Vagina (tissue), 2 donors: ENCODE results near the gene UBXN1. TPM values are rescaled to one million over a fixed set of nuclear protein-coding genes. Genes with fewer than 3 reads are reported as not detected.

ENCODE experiments used
- DNase-seq, 2 donors: peaks; one replicate each; pipeline ENCODE4 v3.0.0-alpha.2; 2017; ENCODE audit errors: extremely low spot score in 2 of 2
- H3K27ac ChIP-seq: fragments of 200-600 bp; sonication (generic); one replicate; pipeline ENCODE4 v1.5.1; 2019
- H3K27me3 ChIP-seq: fragments of 200-600 bp; sonication (generic); one replicate; pipeline ENCODE4 v1.5.1; 2019
- H3K36me3 ChIP-seq, 2 donors: fragments of 200-600 bp; sonication (generic); one replicate each; pipeline ENCODE4 v1.5.1; 2017 to 2019
- H3K4me1 ChIP-seq: fragments of 200-600 bp; sonication (generic); one replicate; pipeline ENCODE4 v1.5.1; 2019
- H3K4me3 ChIP-seq, 2 donors: fragments of 200-600 bp; sonication (generic); 1 replicate in 1 of 2; 2 replicates in 1 of 2; pipeline ENCODE4 v1.5.1; 2016 to 2019
- H3K9me3 ChIP-seq: fragments of 200-600 bp; sonication (generic); one replicate; pipeline ENCODE4 v1.5.1; 2019
- POLR2A ChIP-seq, 2 donors: fragments of 450-650 bp; IDR thresholded peaks; one replicate each; pipeline ENCODE4 v1.6.1; 2017; ENCODE audit warnings: antibody characterized with exemption in 2 of 2, mild to moderate bottlenecking in 2 of 2, moderate library complexity in 2 of 2
- POLR2AphosphoS5 ChIP-seq, 2 donors: sonication (generic); formaldehyde crosslinking; IDR thresholded peaks; one replicate each; pipeline ENCODE4 v1.9.0; 2017; ENCODE audit warnings: antibody characterized with exemption in 2 of 2, mild to moderate bottlenecking in 2 of 2, low read depth in 1 of 2; ENCODE audit not compliant: insufficient read depth in 1 of 2
- intact Hi-C: fragments of 100-400 bp; cut with DNase I; formaldehyde crosslinking; loops from one replicate; pipeline ENCODE4 v1.15.1; 2023
- total RNA-seq: library from RNA; depleted of rRNA; stranded (reverse); fragments of >200 nt; gene quantifications from one replicate; pipeline ENCODE4 v1.2.3, GENCODE V29; 2016
- TF ChIP-seq, protein P1 (sequence below), 3 experiments: fragments of 450-650 bp in 2 of 3; fragments of 200-600 bp in 1 of 3; sonication (generic) in 1 of 3; IDR thresholded peaks; one replicate each; pipeline ENCODE4 v1.5.1; 2017 to 2019; ENCODE audit warnings: antibody characterized with exemption in 3 of 3, mild to moderate bottlenecking in 2 of 3, moderate library complexity in 2 of 3

The UBXN1 gene
- total RNA-seq, 1 donor from 2014 or later = 216 TPM

DNA sequence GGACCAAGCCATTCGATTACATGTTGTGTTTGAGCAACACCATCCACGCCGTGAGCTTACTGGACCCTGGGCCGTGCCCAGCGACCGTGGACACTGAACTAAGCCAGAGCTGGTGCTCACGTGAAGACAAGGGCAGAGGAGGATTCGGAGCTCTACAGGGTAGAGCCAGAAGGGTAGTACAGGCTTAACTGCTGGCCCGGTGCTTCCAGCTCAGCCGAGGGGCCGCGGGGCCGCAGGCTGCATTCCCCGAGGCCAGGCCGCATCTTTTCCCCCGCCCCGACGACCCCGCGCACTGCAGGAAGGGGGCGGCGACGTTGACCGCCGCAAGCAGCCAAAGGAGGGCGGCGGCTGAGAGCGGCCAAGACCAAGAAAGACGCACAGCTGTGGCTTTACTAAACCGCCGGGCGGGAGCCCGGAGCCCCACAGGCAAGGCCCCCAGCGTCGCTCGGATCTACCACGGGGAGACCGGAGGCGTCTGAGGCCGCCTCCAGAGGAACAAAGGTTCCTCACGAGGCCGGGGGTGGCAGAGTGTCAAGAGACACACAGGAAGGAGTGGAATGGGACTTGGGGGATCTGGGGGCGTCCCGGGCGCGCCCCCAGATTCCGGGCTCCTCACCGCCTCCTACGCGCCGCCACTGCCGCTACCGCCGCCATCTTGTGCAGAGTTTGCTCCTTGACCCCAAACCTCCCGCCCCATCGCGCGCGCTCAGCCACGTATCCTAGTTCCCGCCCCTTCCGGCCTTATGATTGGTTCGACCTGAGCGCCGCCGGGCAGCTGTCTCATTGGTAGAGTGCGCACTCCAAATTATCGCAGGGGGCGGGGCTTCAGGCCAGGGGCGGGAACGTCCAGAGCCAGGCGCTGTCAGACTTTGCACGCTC is 32.7 kb downstream of the UBXN1 start, which contains the start of gene GANAB:
TSS of gene GANAB (minus strand) at position 668 of the 879 bp plus-strand sequence. CDS start at position 654, 14 bp downstream.
- intact Hi-C loops = no loop called here
- peak within 1 kb of the TSS; percentile 64 to 100 for H3K4me3 ChIP-seq
- TF ChIP-seq POLR2A (IDR thresholded peaks at IDR 0.05) (peak in 1 of 2 donors; percentile 77), POLR2AphosphoS5 (IDR thresholded peaks at IDR 0.05; ENCODE audit: insufficient read depth in 1 of 2, low read depth in 1 of 2) (peak; percentile 94)
- TF ChIP-seq, protein P1, sequence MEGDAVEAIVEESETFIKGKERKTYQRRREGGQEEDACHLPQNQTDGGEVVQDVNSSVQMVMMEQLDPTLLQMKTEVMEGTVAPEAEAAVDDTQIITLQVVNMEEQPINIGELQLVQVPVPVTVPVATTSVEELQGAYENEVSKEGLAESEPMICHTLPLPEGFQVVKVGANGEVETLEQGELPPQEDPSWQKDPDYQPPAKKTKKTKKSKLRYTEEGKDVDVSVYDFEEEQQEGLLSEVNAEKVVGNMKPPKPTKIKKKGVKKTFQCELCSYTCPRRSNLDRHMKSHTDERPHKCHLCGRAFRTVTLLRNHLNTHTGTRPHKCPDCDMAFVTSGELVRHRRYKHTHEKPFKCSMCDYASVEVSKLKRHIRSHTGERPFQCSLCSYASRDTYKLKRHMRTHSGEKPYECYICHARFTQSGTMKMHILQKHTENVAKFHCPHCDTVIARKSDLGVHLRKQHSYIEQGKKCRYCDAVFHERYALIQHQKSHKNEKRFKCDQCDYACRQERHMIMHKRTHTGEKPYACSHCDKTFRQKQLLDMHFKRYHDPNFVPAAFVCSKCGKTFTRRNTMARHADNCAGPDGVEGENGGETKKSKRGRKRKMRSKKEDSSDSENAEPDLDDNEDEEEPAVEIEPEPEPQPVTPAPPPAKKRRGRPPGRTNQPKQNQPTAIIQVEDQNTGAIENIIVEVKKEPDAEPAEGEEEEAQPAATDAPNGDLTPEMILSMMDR (IDR thresholded peaks at IDR 0.05) = no peak
- H3K36me3 ChIP-seq = peaks cover 0 to 34% of the 10 kb centered on the region in 2 donors
- H3K9me3 ChIP-seq = no peaks in the 10 kb centered on the region
- H3K27me3 ChIP-seq = no peaks in the 10 kb centered on the region
- DNase-seq = peak in 1 of 2 donors; percentile 97
- peak within 1 kb of the TSS; percentile 92 for H3K27ac ChIP-seq
- peaks cover 35% of the 10 kb centered on the region for H3K4me1 ChIP-seq

DNA sequence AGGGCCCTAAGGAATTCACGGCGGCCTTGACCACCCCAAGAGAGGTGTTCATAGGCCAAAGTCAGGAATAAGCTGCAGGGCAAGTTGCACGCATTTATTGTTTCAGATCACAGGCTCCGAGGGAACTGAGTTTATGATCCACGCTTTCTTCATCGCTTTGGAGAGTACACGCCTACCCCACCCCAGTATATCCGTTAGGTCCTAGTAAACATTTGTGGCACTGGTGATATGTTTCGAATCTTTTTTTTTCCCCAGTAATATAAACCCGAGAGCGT is 33.3 kb downstream of the UBXN1 start:
- intact Hi-C loops = no loop called here
- Histone ChIP-seq H3K4me1 (peaks cover 32% of the 10 kb centered on the region), H3K9me3 (no peaks in the 10 kb centered on the region), H3K27me3 (no peaks in the 10 kb centered on the region), H3K27ac (peak overlapping the region; percentile 92), H3K4me3 (peak overlapping the region; percentile 64 to 100), H3K36me3 (peaks cover 0 to 34% of the 10 kb centered on the region in 2 donors)
- TF ChIP-seq, protein P1 (IDR thresholded peaks at IDR 0.05) = no peak
- TF ChIP-seq POLR2A (IDR thresholded peaks at IDR 0.05) = no peak
- TF ChIP-seq POLR2AphosphoS5 (IDR thresholded peaks at IDR 0.05; ENCODE audit: insufficient read depth in 1 of 2, low read depth in 1 of 2) = no peak
- DNase-seq = no peak

DNA sequence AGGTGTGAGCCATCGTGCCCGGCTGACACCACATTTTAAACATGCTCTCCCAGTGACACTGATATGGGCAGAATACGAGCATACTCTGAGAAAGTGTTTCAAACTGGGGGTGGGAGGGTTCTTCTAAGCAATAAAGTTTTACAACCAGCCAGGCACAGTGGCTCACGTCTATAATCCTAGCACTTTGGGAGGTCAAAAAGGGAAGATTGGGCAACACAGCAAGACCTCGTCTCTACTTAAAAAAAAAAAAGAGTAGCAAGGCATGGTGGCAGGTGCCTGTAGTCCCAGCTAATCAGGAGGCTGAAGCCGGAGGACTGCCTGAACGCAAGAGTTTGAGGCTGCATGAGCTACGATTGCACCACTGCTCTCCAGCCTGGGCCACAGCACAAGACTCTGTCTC is 34.7 kb downstream of the UBXN1 start:
- H3K27ac ChIP-seq = no peak overlapping the region
- no peak overlapping the region for H3K4me3 ChIP-seq
- TF ChIP-seq, protein P1 (IDR thresholded peaks at IDR 0.05) = no peak
- TF ChIP-seq POLR2A (IDR thresholded peaks at IDR 0.05) (no peak), POLR2AphosphoS5 (IDR thresholded peaks at IDR 0.05; ENCODE audit: insufficient read depth in 1 of 2, low read depth in 1 of 2) (no peak)
- peaks cover 32% of the 10 kb centered on the region for H3K4me1 ChIP-seq
- no peaks in the 10 kb centered on the region for H3K9me3 ChIP-seq
- no peak for DNase-seq
- no peaks in the 10 kb centered on the region for H3K27me3 ChIP-seq
- H3K36me3 ChIP-seq = peaks cover 0 to 33% of the 10 kb centered on the region in 2 donors
- intact Hi-C loops = no loop called here

DNA sequence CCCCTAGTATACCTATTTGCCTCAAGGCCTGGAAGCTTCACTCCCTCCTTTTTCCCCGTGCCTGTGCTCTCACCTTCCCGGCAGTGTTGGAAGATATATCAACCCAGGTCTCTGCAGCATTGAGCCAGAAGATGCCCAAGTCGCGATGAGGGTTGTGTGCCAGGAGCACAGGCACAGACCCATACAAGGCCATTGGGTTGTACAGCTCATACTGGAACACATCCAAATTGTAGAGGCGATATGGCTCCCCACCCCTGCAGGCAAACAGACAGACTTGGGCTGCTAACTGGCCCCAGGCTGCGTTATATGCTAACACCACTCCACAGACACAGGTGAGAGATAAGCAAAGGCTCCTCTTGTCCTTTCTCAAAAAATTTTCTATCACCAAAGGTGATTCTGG is 46.4 kb downstream of the UBXN1 start:
- no peaks in the 10 kb centered on the region for H3K9me3 ChIP-seq
- H3K4me1 ChIP-seq = no peaks in the 10 kb centered on the region
- H3K36me3 ChIP-seq = peaks cover 14 to 85% of the 10 kb centered on the region in 2 donors
- H3K27ac ChIP-seq = no peak overlapping the region
- H3K27me3 ChIP-seq = no peaks in the 10 kb centered on the region
- TF ChIP-seq POLR2A (IDR thresholded peaks at IDR 0.05) (no peak), POLR2AphosphoS5 (IDR thresholded peaks at IDR 0.05; ENCODE audit: insufficient read depth in 1 of 2, low read depth in 1 of 2) (no peak)
- TF ChIP-seq, protein P1 (IDR thresholded peaks at IDR 0.05) = no peak
- intact Hi-C loops = no loop called here
- no peak overlapping the region for H3K4me3 ChIP-seq
- DNase-seq = no peak

DNA sequence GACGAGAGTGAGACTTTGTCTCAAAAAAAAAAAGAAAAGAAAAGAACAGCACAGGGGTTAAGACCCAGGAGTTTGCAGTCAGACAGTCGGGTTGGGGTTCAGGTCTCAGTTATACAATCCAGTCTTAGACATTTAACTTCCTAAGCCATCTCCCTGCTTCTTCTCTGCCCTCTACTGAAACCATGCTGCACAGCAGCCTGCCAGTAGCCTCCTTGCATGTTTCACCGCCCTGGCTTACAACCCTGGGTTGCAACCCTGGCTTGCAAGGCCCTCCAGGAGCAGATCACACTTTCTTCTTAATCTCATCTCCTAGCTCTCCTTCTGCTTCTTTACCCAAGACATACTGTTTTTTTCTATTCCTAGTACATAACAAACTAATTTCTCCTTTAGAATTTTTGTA is 51.2 kb downstream of the UBXN1 start:
- no peaks in the 10 kb centered on the region for H3K27me3 ChIP-seq
- no peak overlapping the region for H3K4me3 ChIP-seq
- TF ChIP-seq POLR2AphosphoS5 (IDR thresholded peaks at IDR 0.05; ENCODE audit: insufficient read depth in 1 of 2, low read depth in 1 of 2) (no peak), POLR2A (IDR thresholded peaks at IDR 0.05) (no peak)
- TF ChIP-seq, protein P1 (IDR thresholded peaks at IDR 0.05) = no peak
- intact Hi-C loops = no loop called here
- no peak for DNase-seq
- H3K36me3 ChIP-seq = peaks cover 3 to 72% of the 10 kb centered on the region in 2 donors
- no peaks in the 10 kb centered on the region for H3K4me1 ChIP-seq
- H3K9me3 ChIP-seq = no peaks in the 10 kb centered on the region
- no peak overlapping the region for H3K27ac ChIP-seq
